ENCODE data around the gene TBC1D20.

DNA sequence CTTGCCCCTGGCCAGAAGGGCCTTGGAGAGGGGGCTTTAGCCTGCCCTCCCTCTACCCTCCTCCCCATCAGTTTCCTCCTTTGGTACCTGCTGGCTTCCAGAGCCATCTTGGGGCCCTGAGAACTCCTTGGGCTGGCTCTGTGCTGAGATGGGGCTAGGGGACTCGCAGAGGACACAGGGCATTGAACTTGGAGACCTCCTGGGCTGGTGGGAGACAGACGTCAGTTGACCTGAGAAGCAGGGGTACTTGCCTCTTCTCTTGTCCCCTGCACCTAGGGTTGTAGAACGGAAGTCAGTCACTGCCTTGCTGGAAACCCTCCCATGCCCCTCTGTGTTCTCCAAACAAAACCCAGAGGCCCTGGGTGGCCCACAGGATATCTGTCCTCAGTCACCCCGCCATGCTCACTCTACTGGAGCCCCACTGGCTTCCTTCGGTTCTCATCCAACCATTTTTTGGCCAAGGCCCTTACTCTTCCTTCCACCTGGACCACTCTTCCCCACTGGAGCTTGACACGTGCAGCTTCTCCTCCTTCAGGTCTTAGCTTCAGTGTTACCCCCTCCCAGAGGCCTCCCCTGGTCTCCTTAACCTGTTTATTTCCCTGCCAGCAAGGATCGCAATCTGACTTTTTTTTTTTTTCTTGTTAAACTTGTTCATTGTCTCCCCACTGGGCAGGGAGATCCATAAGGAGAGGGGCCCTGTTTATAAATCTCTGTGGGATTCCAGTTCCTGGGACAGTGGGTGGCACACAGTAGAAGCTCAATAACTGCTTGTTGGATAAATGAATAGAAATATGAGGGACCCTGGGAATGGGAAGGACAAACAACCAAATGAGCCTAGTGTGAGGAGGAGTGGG is 53.3 kb downstream of the TBC1D20 start:
- TF ChIP-seq EZH2phosphoT487 (IDR thresholded peaks at IDR 0.05; ENCODE audit: insufficient read depth, low read depth) (no peak), EZH2 (IDR thresholded peaks at IDR 0.05; ENCODE audit: insufficient read depth, poor library complexity, severe bottlenecking) (no peak)

Measured in GM23248 (cell line).